Progenitor cell of endocrine pancreas (in vitro differentiated cells): ENCODE results near the gene BPHL. TPM values are rescaled to one million over a fixed set of nuclear protein-coding genes. Genes with fewer than 3 reads are reported as not detected.

Experiments
- DNase-seq: peaks from one replicate; pipeline ENCODE4 v3.0.0; 2021; ENCODE audit warnings: low spot score; ENCODE audit not compliant: unreplicated experiment
- H3K27ac Mint-ChIP-seq: 2 replicates; pipeline ENCODE4 v1.8.0; 2021; ENCODE audit warnings: mild to moderate bottlenecking, moderate library complexity, mixed read lengths
- H3K27me3 Mint-ChIP-seq: 2 replicates; pipeline ENCODE4 v1.8.0; 2021; ENCODE audit warnings: mixed read lengths
- H3K36me3 Mint-ChIP-seq: 2 replicates; pipeline ENCODE4 v1.8.0; 2022; ENCODE audit warnings: mixed read lengths; ENCODE audit not compliant: insufficient read depth
- H3K4me1 Mint-ChIP-seq: 2 replicates; pipeline ENCODE4 v1.8.0; 2021; ENCODE audit warnings: low read depth, mixed read lengths
- H3K4me3 Mint-ChIP-seq: 2 replicates; pipeline ENCODE4 v1.8.0; 2021; ENCODE audit warnings: low read depth, mild to moderate bottlenecking, moderate library complexity, mixed read lengths
- H3K9me3 Mint-ChIP-seq: 2 replicates; pipeline ENCODE4 v1.8.0; 2021; ENCODE audit warnings: low read depth, mixed read lengths
- long read RNA-seq: library from polyadenylated mRNA; unstranded; transcript quantifications from one replicate; pipeline ENCODE4 v2.0.0, GENCODE V29; 2020
- total RNA-seq: library from RNA; stranded (reverse); gene quantifications from 2 replicates; pipeline ENCODE4 v1.2.1, GENCODE V29; 2021
- TF ChIP-seq, protein P1 (sequence below): fragments of 200-600 bp; sonication (generic); IDR thresholded peaks from one replicate; pipeline ENCODE4 v1.5.0; 2021; ENCODE audit warnings: antibody characterized with exemption, mild to moderate bottlenecking; ENCODE audit not compliant: unreplicated experiment

BPHL gene
- total RNA-seq, result 68.4 and 69.7 TPM in 2 replicates
- long read RNA-seq, transcript BPHL-203 (7 exons, 1,928 nt), result major isoform, 195 of 314 reads
- long read RNA-seq, transcript BPHL-205 (8 exons, 1,563 nt), result minor isoform, 27 of 314 reads
- long read RNA-seq, partial matches to known transcripts, result 12 of 314 reads
- long read RNA-seq, other reads (novel, unspliced or antisense), result 63 of 314 reads

DNA sequence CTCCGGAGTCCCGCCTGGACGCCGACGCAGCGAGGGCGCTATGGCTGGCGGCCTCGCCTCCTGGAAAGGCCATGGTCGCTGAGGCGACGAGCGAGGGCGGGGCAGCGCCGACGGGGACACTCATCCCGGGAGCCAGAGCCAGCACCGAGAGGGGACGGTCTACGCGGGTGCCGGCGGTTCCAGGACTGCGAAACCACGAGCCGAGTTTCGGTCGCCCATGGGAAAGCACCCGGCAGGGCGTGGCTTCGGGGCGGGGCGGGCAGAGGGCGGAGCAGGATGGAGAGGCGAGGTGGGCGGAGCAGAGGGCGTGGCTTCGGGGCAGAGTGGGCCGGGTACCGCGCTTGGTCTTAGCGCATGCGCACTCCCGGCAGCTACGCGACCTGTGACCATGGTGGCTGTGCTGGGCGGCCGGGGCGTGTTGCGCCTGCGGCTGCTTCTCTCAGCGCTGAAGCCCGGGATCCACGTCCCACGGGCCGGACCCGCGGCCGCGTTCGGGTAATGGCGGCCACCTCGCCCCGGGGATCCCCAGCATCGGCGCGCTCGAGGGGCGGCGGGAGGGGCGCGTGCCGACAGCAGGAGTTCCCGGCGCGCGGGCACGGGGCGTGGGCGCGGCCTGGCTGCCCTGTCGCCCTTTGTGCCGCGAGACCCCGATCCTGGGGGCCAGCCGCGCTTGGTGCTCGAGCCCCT lies at the start of gene BPHL:
Gene BPHL, plus strand, starts transcription at position 359 of the 687 bp plus-strand sequence. Its CDS starts 30 bp downstream, at position 389.
- Mint-ChIP-seq H3K9me3 (no peaks in the 10 kb centered on the region), H3K27ac (peak within 1 kb of the TSS; percentile 97), H3K4me1 (peaks cover 18% of the 10 kb centered on the region), H3K27me3 (no peaks in the 10 kb centered on the region), H3K36me3 (peaks cover under 1% of the 10 kb centered on the region), H3K4me3 (peak within 1 kb of the TSS; percentile 76)
- DNase-seq, result peak; percentile 98
- TF ChIP-seq, protein P1, sequence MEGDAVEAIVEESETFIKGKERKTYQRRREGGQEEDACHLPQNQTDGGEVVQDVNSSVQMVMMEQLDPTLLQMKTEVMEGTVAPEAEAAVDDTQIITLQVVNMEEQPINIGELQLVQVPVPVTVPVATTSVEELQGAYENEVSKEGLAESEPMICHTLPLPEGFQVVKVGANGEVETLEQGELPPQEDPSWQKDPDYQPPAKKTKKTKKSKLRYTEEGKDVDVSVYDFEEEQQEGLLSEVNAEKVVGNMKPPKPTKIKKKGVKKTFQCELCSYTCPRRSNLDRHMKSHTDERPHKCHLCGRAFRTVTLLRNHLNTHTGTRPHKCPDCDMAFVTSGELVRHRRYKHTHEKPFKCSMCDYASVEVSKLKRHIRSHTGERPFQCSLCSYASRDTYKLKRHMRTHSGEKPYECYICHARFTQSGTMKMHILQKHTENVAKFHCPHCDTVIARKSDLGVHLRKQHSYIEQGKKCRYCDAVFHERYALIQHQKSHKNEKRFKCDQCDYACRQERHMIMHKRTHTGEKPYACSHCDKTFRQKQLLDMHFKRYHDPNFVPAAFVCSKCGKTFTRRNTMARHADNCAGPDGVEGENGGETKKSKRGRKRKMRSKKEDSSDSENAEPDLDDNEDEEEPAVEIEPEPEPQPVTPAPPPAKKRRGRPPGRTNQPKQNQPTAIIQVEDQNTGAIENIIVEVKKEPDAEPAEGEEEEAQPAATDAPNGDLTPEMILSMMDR, result no peak

DNA sequence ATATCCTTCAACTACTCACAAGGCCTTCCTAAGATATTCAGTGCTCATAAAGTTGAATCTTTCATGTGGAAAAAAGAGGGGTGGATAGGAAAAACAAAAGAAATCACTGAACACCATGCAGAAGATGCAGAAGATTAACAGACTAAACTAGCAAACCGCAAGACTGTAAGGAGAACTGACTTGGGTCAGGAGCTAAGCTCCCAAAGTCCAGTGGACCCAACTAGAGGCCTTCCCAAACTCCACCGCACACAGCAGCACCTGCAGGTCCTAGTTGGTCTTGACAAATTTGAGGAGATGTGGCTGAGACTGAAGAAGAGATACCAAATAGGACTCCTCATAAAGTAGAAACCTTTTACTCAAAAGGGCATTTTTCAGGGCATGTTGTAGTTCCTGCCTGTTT lies 46.9 kb upstream of the BPHL start:
- H3K27ac Mint-ChIP-seq, result no peak overlapping the region
- DNase-seq, result no peak
- peaks cover 3% of the 10 kb centered on the region for H3K27me3 Mint-ChIP-seq
- peaks cover 3% of the 10 kb centered on the region for H3K9me3 Mint-ChIP-seq
- no peak overlapping the region for H3K4me3 Mint-ChIP-seq
- peaks cover 6% of the 10 kb centered on the region for H3K4me1 Mint-ChIP-seq
- H3K36me3 Mint-ChIP-seq, result peaks cover 7% of the 10 kb centered on the region
- TF ChIP-seq, protein P1, result no peak

DNA sequence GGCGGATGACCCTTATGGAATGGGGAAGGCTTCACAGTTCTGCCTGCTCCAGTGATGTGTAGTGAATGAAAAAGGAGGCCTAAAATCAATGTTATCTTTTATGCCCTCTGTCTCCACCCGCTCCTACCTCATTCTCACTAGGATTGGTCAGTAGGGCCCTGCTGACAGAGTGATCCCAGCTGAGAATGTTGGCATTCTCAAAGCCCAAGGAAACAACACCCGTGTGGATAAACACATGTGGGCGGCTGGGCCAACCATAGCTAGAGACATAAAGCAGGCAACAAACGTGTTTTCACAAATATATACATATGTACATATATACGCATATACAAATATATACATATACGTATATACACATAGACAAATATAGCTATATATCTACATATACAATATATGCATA lies 45.7 kb upstream of the BPHL start:
- TF ChIP-seq, protein P1, result no peak
- DNase-seq, result no peak

DNA sequence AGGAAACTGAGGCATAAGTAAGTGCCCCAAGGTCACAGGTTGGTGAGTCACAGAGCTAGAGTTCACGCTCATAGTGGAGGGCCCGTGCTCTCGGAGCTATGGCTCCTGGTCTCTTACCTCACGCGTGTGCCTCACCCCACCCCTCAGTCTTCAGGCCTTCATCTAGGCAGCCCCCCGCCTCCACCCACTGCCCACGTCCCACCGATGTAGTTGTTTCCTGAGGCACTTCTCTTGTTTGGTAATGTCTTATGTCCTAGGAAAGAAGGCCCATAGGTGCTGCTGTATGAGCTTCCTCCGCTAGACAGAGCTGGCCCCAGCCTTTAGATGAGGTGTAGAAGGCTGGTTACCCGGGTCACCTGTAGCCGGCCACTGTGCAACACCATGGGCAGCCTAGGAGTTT lies 45.1 kb upstream of the BPHL start:
- Mint-ChIP-seq H3K27ac (no peak overlapping the region), H3K4me3 (no peak overlapping the region), H3K9me3 (no peaks in the 10 kb centered on the region), H3K36me3 (peaks cover 11% of the 10 kb centered on the region), H3K4me1 (peaks cover 6% of the 10 kb centered on the region), H3K27me3 (no peaks in the 10 kb centered on the region)
- no peak for DNase-seq
- TF ChIP-seq, protein P1, result no peak

More for the DNA sequence above, 45.7 kb upstream of the BPHL start:
- peaks cover 6% of the 10 kb centered on the region for H3K36me3 Mint-ChIP-seq
- no peaks in the 10 kb centered on the region for H3K9me3 Mint-ChIP-seq
- no peaks in the 10 kb centered on the region for H3K27me3 Mint-ChIP-seq
- H3K4me1 Mint-ChIP-seq, result peaks cover 6% of the 10 kb centered on the region
- H3K27ac Mint-ChIP-seq, result no peak overlapping the region
- no peak overlapping the region for H3K4me3 Mint-ChIP-seq

DNA sequence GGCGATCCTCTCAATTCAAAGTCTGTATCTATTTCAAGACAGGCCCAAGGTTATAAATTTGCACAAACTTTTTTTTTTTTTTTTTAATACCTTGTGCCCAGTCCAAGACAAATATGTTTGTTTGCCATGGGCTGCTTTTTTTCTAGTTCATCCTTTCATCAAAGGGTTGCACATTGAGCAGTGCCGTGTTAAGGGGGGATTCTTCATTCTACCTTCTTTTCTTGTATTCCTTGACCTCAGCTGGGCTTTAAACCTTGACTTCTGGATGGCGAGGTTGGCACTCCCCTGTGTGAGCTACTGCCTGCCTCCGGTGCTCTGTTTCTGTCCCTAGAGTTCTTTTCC lies 42.8 kb upstream of the BPHL start:
- Mint-ChIP-seq H3K27me3 (no peaks in the 10 kb centered on the region), H3K9me3 (no peaks in the 10 kb centered on the region), H3K36me3 (peaks cover 19% of the 10 kb centered on the region), H3K4me1 (peaks cover 4% of the 10 kb centered on the region), H3K27ac (no peak overlapping the region), H3K4me3 (no peak overlapping the region)
- TF ChIP-seq, protein P1, result no peak
- DNase-seq, result no peak
